G401 (cell line): Measurements from ENCODE around the gene ADSS1. TPM values are rescaled to one million over a fixed set of nuclear protein-coding genes. Genes with fewer than 3 reads are reported as not detected.

Source experiments
- DNase-seq: peaks from one replicate; pipeline ENCODE4 v3.0.0-alpha.2; 2015; ENCODE audit warnings: low spot score
- in situ Hi-C: cut with HindIII; loops from 2 replicates; pipeline ENCODE4 v1.10.0; 2016; ENCODE audit warnings: low sequenced_read_pairs, mixed read lengths
- total RNA-seq: library from RNA; depleted of rRNA; stranded (reverse); fragments of >200 nt; shearing (Covaris generic); gene quantifications from 2 replicates; pipeline ENCODE4 v1.2.3, GENCODE V29; 2014

Gene ADSS1
- total RNA-seq, 1 experiment from 2014 or later = 19.5 TPM

DNA sequence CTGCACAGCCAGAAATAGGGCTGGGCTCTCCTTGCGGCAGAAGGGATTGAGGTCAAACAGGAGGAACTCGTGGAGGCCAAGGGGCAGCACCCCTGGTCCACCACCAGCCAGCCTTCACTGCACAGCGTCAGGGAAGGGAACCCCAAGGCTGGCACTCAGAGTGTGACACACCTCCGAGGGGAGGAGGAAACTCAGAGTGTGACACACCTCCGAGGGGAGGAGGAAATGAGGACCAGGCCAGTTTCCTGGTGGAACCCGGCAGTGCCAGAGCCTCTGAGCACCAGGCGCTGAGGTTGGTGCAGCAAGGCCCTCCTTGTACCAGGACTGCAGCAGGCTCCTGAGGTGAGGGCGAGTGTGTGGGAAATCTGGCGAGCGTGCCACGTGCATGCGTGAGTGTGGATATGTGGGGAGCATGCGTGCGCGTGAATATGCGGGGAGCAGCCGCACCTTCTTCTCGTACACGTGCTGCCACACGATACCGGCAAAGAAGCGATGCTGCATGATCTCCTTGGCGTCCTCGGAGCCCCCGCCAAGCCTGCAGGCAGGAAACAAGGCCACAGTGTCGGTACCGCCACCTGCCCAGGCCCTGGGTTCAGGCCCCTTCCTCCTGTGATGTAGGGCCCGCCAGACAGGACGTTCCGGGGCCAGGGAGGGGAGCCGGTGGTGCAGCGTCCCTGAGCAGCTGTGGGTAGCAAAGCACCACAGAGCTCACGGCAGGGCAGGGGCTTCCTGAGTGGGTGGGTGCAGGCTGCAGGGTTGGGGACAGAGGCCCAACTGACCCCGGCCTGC lies 48.1 kb downstream of the ADSS1 start:
- in situ Hi-C loops = loop anchor here (10.0 kb wide), 1 partner anchor 163 kb away; no protein-coding TSS in a partner anchor
- no peak for DNase-seq

DNA sequence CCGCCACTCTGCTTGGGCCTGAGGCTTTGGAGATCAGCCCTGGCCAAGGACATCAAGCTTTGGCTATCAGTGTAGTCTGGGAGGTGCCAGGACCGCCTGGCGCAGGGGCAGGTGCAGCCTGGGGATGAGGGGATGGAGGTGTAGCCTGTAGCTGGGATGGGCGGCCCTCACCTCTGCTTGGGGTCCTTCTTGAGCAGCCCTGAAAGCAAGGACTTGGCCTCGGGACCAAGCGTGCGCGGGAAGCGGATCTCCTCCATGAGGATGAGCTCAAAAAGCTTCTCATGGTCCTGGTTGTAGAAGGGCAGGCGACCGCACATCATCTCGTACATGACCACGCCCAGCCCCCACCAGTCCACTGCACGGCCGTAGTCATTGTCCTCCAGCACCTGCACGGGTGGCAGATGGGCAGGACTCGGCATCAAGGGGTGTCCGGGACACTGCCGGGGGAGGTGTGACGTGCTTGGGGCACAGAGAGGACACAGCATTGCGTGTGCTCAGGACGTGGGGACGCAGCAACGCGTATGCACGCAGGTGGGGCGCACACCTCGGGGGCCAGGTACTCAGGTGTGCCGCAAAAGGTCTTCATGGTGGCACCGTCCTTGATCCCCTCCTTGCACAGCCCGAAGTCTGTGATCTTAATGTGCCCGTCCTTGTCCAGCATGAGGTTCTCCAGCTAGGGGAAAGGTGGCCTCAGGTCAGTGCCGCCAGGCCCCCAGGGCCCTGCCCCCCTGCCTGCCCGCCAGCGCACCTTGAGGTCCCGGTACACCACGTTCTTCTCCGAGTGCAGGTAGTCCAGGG lies 48.9 kb downstream of the ADSS1 start:
- no peak for DNase-seq
- in situ Hi-C loops = loop anchor here (10.0 kb wide), 1 partner anchor 162 kb away; no protein-coding TSS in a partner anchor

DNA sequence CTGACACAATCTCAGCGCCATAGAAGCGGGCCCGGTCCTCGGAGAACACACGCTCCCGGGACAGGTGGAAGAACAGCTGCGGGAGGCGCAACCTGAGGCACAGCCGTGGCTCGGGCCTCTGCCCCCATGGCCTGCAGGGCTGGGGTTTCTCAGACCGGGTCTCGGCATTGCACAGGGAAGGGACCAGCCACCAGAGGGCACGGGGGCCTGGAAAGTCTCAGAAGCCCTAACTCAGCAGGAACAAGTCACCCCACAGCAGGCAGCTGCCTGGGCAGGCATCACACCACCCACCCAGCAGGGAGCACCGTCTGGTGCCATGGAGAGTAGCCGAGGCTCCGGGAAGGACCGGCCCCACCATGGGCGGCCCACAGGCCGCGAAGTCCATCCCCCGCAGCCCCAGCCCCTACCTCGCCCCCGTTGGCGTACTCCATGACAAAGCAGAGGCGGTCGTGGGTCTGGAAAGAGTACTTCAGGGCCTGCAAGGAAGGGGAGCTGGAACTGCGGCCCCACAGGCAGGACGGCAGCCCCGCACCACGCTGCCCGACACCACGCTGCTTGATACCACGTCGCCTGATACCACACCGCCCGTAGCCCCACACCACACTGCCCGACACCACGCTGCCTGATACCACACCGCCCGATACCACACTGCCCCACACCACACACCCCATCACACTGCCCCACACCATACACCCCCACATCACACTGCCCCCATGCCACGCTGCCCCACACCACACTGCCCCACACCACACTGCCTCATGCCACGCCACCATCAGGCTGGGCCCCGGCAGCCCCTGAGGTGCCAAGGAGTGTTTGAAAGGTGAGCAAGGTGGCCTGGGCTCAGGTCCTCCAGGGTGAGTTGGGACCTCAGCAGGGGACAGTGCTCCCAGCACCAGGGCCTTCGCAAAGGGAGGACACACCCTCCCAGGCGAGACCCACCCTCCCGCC lies 49.8 kb downstream of the ADSS1 start:
- in situ Hi-C loops = loop anchor here (10.0 kb wide), 1 partner anchor 161 kb away; no protein-coding TSS in a partner anchor
- DNase-seq = no peak

DNA sequence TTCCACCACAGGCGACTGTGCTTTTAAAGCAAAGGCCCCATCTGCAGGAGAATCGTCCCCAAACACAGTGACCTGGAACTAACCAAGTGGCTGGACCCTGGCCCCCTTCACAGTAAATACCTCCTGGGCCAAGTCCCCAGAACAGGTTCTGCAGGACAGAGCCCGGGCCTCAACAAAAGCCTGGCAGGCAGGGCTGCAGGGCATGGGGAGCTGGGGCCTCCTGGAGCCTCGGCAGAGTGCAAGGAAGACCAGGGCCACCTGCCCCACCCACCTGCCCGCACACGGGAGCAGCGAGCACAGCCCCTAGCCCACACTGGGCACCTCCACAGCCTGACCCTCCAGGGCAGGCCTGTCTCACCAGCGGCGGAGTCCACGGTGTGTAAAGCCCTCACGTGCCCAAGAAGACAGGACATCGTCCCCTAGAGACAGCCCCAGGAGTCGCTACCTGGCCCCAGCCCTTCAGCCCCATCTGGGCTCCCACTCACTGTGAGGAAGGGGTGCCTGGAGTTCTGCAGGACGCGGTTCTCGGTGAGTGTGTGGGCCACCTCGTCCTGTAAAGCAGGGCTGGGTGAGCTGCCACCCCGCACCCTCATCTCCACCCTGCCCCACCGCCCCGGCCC lies 50.5 kb downstream of the ADSS1 start:
- no peak for DNase-seq
- in situ Hi-C loops = loop anchor here (10.0 kb wide), 1 partner anchor 160 kb away; no protein-coding TSS in a partner anchor

DNA sequence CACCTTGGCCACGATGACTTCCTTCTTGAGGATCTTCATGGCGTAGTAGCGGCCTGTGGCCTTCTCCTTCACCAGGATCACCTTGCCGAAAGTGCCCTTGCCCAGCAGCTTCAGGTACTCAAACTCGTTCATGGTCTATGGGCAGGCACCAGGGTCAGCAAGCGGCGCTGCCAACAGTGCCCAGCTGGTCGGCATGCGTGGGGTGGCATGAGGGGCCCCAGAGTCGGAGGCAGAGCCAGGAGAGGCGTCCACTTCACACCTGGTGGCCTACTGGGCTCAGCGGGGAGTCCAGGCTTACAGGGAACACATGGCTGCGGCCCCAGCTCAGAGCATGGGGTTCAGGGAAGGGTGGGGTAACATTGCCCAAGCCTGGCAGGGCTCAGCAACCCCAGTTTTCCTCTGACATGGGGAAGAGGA lies 51.1 kb downstream of the ADSS1 start:
- in situ Hi-C loops = loop anchor here (10.0 kb wide), 1 partner anchor 160 kb away; no protein-coding TSS in a partner anchor

DNA sequence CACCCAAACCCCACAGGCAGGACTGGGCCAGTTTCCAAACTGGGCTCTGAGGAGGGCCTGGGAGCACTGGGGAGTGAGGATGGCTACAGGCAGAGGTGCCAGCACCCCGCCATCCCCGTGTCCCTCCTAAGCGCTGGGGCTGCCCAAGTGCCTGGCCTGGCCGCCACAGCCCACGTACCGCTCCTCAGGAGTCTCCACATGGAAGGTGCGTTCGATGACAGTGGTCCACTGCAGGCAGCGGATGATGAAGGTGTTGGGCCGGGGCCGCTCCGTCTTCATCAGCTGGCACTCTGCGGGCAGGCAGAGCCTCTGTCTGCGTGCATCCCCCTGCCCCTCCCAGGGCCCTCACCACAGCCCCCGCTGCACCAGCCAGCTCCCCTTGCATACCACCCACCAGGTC lies 52.5 kb downstream of the ADSS1 start:
- no peak for DNase-seq
- in situ Hi-C loops = loop anchor here (10.0 kb wide), 1 partner anchor 158 kb away; no protein-coding TSS in a partner anchor

More for the DNA sequence above, 51.1 kb downstream of the ADSS1 start:
- DNase-seq = no peak

DNA sequence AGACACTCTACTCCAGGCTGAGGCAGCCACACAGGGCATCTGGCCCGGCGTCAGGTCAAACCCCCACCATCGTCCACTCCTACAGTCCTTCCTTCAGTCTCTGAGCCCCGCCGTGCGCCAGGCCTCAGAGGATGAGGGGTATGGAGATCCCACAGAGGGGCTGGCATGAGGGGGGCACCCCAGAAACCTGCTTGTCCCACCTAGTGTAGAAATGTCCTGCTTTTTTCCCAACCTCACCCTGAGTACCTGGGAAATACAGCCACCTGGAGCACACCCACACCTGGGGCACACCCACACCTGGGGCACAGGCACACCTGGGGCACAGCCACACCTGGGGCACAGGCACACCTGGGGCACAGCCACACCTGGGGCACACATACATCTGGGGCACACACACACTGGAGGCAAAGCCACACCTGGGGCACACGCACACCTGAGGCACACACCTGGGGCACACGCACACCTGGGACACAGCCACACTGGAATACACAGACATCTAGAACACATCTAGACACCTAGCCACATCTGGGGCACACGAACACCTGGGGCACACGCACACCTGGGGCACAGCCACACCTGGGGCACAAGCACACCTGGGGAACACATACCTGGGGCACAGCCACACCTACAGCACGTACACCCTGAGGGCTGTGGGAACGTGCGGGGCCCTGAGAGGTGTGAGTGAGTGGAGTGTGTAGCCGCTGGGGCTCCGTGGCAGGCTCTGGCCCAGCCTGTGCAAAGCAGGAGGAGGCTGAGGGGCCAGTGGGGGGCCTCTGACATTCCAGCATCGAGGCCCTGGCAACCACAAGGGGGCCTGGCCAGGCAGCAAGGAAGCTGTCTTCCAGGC lies 53.2 kb downstream of the ADSS1 start:
- DNase-seq = no peak
- in situ Hi-C loops = loop anchor here (10.0 kb wide), 1 partner anchor 158 kb away; no protein-coding TSS in a partner anchor

DNA sequence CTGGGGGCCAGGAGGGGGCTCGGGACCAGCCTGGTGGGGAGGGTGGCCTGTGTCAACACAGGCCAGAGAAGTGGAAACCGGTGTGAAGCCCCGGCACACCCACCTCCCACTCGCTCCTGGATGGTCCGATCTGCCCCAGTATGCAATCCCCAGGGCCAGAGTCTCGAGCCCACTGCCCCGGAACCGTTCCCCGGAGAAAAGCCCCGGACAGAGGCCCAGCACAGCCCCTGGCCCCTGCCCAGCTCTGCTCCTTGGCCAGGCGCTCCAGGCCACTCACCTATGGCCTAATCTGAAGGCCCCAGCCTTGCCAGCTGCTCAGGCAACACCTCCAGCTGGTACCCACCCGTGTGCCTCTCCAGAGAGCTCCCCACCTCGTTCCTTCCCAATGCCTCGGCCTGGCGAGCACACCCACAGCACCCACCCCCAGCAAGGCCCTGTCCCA lies 53.8 kb downstream of the ADSS1 start:
- no peak for DNase-seq

DNA sequence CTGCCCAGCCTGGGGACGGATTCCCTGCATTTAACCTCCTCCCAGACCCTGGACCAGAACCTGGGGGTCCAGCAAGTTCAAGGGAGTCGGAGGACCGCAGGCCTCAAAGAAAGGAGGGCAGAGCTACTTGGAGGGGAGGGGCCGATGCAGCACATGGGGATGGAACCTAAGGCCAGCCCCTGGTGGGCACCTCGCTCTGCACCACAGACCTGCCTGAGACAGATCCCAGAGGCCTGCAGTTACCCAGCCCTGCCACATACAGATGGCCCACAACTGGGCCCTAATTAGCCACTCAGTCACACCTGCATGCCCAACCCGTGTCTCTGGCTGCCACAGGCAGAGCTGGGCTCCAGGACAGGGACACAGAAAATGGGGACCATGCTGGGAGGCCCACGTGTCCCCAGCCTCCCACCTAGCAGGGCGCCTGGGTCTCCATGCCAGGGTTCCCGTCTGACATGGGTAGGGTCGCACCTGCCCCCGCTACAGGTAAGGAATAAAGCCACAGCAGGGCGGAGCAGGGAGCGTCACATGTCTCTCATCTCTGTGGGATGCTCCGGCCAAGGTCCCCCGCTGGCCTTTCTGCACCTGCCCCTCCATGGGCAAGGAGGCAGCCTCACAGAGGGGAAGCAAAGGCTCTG lies 54.8 kb downstream of the ADSS1 start:
- no peak for DNase-seq
- in situ Hi-C loops = loop anchor here (10.0 kb wide), 1 partner anchor 156 kb away; no protein-coding TSS in a partner anchor

More for the DNA sequence above, 53.8 kb downstream of the ADSS1 start:
- in situ Hi-C loops = loop anchor here (10.0 kb wide), 1 partner anchor 157 kb away; no protein-coding TSS in a partner anchor

DNA sequence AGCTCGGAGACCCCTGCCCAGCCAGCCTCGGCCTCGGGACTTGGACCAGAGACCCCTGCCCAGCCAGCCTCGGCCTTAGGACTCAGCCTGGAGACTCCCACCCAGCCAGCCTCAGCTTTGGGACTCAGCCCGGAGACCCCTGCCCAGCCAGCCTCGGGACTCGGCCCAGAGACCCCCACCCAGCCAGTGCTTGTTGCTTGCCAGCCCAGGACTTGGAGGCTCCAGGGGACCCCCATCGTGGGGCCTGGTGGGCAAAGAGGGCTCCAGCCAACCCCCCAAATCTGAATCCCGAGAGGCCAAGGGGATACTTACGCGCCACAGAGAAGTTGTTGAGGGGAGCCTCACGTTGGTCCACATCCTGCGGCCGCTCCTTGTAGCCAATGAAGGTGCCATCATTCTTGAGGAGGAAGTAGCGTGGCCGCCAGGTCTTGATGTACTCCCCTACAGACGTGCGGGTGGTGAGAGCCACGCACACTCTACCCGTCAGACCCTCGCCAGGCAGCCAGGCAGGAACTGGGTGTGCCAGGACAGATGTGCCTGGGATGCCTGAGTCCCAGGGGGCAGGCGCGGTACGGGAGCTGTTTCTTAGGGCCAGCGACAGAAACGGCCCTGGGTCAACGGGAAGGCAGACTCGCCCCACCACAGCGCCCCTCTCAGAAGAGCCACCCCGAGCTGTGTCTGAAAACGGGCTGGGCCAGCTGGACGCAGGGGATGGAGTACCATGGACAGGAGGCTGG lies 55.9 kb downstream of the ADSS1 start:
- in situ Hi-C loops = loop anchor here (10.0 kb wide), 1 partner anchor 155 kb away; no protein-coding TSS in a partner anchor
- no peak for DNase-seq

DNA sequence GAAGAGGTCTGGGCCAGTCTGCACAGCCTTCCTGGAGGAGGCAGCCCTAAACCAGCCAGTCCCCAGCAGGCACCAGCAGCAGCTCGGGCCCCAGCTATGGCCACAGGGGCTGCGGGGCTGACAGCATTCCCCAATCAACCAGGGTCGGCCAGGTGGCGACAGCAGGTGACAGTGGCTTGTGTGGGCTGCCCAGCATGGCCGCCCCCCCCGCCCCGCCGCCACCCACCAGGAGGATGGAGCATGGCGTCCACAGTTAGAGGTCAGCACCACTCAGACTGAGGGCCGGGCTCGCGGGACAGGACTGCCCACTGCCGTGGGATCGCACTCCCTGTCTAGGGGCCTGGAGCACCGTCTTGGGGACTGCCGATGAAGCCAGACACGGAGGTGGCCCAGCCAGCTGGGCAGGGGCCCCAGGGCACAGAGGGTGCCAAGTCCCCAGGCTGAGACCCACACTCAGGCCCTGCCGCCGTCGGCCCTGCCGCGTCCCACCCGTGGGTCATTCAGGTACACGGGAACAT lies 56.5 kb downstream of the ADSS1 start:
- DNase-seq = no peak
- in situ Hi-C loops = no loop called here

DNA sequence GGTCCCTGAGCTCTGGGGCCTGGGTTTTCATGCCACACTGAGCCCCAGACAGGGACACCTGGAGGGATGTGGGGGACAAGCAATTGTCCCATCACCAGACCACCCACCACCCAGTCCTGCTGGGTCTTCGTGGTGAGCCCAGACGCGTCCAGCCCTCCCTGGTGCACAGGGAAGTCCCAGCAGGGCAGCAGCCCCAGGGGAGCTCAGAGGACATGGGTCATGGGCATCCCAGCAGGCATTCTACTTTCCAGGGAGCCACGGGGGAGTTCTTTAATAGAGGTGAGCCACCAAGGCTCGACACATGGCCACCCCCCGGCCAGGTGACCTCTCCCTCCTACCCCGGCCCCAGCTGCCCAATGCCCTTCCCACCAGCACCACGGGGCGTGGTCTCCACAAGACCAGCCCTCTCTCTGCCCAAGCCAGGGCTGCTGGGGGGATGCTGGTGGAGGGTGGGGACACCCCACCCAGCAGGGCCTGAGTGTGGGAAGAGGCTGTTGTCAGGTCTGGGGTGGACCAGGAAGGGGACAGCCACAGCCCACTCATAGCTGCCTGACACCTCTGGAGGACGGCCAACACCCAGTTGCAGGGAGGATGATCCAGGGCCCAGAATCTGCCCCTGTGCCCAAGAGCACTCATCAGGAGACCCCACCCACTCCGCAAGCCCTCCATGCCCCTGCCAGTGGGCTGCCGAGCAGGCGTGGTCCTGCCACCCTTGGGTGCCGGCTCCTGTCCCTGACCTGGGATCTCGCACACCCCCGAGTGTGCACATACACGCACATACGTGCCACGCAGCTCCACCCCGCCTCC lies 57.4 kb downstream of the ADSS1 start:
- in situ Hi-C loops = no loop called here
- DNase-seq = no peak

DNA sequence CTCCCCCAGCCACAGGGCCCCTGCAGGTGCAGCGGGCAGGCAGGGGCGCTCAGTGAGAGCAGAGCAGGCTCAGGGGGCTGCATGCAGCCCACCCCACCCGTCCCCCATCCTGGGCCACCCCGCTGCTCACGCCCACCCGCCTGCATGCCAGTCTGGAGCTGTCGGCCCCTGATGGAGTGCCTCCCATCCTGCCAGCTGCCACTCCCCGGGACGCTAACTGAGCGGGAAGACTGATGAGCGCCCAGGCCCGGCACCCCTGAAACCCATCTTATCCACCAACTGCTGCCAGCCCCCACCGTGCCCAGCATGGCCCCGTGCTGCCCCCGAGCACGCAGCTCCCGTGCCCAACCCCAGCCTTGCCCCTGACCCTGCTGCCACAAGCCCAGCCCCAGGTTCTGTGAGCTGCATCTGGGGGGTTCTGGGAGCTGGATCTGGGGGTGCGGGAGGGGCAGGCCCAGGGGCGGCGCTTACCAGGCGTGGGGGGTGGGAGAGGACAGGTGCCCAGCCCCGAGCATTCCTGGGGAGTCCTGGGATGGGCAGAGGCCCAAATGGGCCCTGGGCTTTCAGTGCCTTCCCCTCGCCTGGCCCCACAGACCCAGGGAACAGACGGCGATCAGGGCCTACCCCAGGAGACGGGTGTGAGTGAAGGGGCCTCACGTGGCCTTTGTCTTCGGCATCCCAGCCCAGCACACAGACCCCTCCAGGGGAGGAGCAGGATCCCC lies 58.2 kb downstream of the ADSS1 start:
- DNase-seq = no peak
- in situ Hi-C loops = no loop called here

DNA sequence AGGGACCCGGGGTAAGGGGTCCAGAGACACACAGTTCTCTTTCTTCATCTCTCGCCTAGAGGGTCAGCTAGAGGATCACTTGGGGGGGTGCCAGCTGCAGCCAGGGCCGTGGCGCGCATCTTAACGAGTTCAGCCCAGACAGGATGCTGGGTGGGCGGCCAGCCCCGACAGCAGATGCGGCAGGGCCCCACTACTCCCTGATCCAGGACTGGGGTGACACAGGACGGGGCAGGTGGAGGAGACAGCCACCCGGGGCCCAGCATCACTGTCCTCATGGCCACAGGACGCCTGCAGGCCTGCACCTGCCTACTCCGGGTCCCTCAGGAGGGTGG lies 58.7 kb downstream of the ADSS1 start:
- no peak for DNase-seq
- in situ Hi-C loops = no loop called here
